GM12891 (cell line): ENCODE results near the gene ARHGAP20. TPM values are rescaled to one million over a fixed set of nuclear protein-coding genes. Genes with fewer than 3 reads are reported as not detected.

ENCODE experiments used
- DNase-seq: peaks from one replicate; pipeline ENCODE4 v3.0.0; 2011; ENCODE audit warnings: low spot score; ENCODE audit not compliant: insufficient read length
- FAIRE-seq: peaks from 2 replicates; lab custom pipeline; 2011; peaks lifted over from hg19 to GRCh38; lab: Jason Lieb, UNC
- PAX5 ChIP-seq: IDR thresholded peaks from 2 replicates; pipeline ENCODE4 v1.6.1; 2011; ENCODE audit warnings: low read length, moderate library complexity, mild to moderate bottlenecking; ENCODE audit not compliant: insufficient read depth, severe bottlenecking
- POLR2A ChIP-seq: IDR thresholded peaks from 2 replicates; pipeline ENCODE4 v1.6.1; 2011; ENCODE audit warnings: low read depth, low read length, control low read depth
- POLR2AphosphoS5 ChIP-seq: IDR thresholded peaks from 2 replicates; pipeline ENCODE4 v1.6.1; 2011; ENCODE audit warnings: low read depth, low read length, control low read depth
- POU2F2 ChIP-seq: IDR thresholded peaks from 2 replicates; pipeline ENCODE4 v1.6.1; 2011; ENCODE audit warnings: low read depth, mild to moderate bottlenecking, control low read depth, low read length, moderate library complexity
- SPI1 ChIP-seq: IDR thresholded peaks from 2 replicates; pipeline ENCODE4 v1.6.1; 2011; ENCODE audit warnings: low read depth, low read length, control low read depth
- TAF1 ChIP-seq: IDR thresholded peaks from 2 replicates; pipeline ENCODE4 v1.6.1; 2011; ENCODE audit warnings: low read depth, low read length, control low read depth
- polyA plus RNA-seq: library from polyadenylated mRNA; unstranded; fragments of >200 nt; gene quantifications from one replicate; pipeline ENCODE4 v1.2.1, GENCODE V29; 2012; ENCODE audit warnings: low read depth, missing spikeins, inconsistent platforms; ENCODE audit not compliant: missing spikeins

Gene ARHGAP20, protein sequence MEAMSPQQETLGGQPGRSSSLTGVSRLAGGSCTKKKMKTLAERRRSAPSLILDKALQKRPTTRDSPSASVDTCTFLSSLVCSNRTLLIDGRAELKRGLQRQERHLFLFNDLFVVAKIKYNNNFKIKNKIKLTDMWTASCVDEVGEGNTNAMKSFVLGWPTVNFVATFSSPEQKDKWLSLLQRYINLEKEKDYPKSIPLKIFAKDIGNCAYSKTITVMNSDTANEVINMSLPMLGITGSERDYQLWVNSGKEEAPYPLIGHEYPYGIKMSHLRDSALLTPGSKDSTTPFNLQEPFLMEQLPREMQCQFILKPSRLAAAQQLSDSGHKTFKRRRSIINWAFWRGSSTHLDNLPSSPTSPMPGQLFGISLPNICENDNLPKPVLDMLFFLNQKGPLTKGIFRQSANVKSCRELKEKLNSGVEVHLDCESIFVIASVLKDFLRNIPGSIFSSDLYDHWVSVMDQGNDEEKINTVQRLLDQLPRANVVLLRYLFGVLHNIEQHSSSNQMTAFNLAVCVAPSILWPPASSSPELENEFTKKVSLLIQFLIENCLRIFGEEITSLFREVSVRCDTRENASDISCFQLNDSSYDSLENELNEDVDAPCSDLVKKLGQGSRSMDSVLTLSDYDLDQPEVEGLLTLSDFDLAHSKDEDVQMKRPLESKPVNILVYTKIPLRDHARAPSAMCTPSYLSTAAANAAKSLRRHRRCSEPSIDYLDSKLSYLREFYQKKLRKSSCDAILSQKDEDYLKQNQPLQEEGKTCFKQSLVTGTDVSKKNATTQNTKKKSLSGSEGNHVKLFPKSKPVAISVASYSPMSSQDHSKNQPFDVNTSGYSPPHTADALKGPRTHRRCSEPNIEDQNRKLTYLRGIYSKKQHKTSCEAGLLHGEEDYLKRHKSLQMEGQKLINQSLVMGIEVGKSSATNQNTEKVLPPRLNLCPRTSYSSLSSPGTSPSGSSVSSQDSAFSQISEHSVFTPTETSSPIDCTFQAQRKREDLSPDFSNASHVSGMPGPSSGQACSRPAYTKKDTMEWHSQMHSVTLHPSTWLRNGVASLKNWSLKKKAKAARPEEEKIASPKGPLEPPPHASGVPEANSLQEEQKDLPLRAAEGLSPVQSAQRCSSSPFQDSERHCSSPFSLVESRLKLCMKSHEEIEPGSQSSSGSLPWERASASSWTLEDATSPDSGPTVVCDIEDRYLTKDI
- 0.01 TPM for polyA plus RNA-seq

DNA sequence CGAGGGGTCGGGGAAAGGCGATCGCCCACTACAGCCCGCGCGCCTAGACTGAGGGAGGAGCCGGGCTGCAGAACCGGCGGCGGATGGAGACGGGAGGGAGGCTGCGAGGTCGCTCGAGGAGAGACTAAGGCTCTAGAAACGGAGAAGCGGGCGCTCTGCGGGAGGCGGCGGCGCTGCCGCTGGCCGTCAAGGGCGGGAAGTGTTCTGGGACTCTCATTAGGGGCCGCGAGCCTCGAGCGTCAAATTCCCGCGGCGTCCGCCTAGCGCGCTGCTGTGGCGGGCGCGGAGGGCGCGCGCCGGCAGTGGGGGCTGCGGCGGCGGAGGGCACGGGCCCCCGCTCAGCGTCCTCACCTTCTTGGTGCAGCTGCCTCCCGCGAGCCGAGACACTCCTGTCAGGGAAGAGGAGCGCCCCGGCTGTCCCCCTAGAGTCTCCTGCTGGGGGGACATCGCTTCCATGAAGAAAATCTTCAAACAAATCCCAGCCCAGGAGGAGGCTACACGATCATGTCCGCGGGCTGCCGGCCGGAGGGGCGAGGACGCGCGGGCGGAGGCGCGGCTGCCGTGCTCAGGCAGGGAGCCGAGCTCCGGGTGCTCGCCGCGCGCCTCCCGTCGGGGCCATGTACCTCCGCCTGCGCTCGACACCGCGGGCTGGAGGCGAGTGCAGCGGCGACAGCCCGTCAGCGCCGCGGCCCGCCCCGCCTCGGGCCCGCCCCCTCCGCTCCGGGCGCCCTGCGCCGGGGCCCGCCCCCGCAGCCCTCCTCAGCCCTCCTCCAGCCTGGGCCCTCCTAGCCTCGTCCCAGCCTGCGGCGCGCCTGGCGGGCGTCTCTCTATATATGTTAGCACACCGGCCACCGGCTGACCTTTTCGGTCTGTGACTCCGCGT is at the start of gene ARHGAP20:
Gene ARHGAP20, minus strand, starts transcription at position 662 of the 883 bp plus-strand sequence. Its CDS starts 206 bp downstream, at position 456.
- FAIRE-seq: no peak
- peak; percentile 63 for DNase-seq
- TF ChIP-seq PAX5: no peak
- TF ChIP-seq POU2F2: no peak
- TF ChIP-seq POLR2A: no peak
- no peak for TF ChIP-seq POLR2AphosphoS5
- no peak for TF ChIP-seq TAF1
- no peak for TF ChIP-seq SPI1

DNA sequence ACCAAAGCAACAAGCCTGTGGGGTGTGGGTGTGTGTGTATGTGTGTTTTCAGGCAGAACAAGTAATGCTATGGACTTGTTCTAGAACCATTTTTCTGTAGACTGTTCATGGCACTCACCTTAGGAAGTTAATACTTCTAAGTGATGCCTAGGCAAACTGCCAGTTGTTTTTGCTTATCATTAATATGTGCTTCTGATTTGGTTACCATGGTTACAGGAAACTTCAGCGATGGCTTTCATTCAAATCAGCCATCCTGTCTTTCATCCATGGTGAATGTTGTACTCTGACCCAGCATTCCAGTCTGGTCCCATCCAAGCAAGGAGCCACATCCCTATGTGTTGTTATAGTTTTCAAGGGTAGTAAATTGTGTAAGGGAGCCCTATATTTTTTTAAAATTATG is 49.8 kb upstream of the ARHGAP20 start:
- no peak for DNase-seq
- no peak for FAIRE-seq
- TF ChIP-seq POU2F2: no peak
- no peak for TF ChIP-seq POLR2A
- TF ChIP-seq PAX5: no peak
- no peak for TF ChIP-seq SPI1
- no peak for TF ChIP-seq TAF1
- TF ChIP-seq POLR2AphosphoS5: no peak

DNA sequence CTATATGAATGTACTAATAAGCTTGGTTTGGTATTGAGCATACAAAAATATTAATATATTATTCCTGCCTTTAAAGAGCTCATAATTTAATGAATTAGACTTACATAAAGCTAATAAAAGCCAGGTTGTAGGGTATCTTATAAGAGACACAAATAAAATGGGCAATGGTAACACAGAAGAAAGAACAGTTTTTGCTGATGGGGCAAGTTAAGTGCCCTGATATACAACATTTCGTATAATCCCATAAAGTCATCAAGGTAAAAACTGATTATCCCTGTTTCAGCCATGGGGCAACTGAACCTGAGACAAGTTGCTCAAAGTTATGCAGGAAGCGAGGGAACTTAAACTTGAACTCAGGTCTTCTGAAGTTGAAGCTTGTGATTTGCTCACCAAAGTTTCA is 48.9 kb upstream of the ARHGAP20 start:
- DNase-seq (no peak), FAIRE-seq (no peak)
- TF ChIP-seq SPI1 (no peak), POU2F2 (no peak), PAX5 (no peak)

DNA sequence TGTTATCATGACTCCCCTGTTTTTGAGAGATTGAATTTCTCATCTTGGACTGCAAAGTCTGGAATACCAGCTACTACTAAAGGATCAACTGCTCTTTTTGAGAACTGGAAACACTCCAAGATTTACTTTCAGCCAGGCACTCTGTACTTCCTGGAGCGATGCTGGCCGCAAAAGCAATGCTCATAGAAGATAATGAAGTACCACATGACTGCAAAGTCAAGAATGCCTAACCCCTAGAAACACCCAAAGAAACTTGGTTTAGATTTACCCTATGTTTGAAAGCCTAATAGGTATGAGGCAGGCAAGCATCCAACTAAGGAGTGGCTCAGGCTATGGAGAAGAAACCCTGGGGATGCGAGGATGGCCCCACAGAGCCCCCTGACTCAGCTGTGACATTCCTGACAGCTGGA is 47.7 kb upstream of the ARHGAP20 start:
- DNase-seq (no peak), FAIRE-seq (no peak)
- no peak for TF ChIP-seq SPI1
- TF ChIP-seq POLR2AphosphoS5: no peak

DNA sequence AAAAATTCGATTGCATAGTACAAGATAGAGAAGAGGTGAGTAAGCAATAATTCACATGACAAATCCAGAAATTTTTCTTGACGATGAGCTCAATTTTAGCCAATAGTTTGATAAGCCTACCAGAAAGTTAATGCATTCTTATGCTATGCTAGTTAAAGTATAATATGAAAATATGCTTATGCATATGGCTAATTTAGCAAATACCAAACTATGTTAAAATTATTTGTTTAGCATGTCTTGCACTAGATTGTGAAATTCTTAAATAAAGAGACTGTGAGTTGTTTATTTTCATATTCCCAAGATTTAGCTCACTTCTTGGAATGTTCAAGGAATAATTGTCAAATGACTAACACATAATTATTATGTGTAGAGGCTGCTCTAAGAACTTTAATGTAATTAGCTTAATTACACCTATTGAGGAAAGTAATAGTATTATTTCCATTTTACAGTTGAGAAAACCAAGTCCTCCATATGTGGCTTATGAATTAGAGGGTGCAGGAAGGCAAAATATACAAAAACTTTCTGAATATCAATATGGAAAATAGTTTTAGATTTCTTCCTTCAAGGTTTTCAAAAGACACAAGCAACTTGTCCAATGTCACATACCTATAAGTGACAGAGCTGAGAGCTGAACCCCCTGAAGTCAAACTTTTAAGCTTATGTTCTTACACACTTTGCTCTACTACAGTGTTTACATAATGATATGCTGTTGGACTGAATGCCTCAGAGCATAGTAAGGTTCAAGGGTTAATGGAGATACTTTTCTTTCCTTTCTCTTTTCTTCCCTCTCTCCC is 45.9 kb upstream of the ARHGAP20 start:
- DNase-seq (no peak), FAIRE-seq (no peak)
- TF ChIP-seq PAX5 (no peak), POLR2AphosphoS5 (no peak), TAF1 (no peak), POU2F2 (no peak), POLR2A (no peak), SPI1 (no peak)

DNA sequence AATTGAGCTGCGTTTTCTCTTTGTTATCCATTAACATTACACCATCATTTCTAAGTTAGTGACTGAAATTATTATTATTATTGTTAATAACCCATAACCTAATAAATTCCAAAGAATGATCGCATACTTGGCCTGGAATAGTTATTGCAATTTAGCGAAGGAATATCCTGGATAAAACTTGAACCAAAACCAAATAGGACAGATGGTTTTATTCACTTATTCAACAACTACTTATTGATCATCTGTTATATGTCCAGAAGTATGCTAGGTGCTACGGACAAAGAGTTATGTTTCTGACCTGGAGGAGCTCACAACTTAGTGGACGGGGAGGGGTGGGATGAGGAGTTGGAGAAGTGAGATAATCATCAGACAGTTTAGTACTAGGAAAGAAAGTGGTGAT is 44.8 kb upstream of the ARHGAP20 start:
- TF ChIP-seq POLR2A: no peak
- TF ChIP-seq POU2F2: no peak
- TF ChIP-seq TAF1: no peak
- no peak for TF ChIP-seq POLR2AphosphoS5
- TF ChIP-seq SPI1: no peak
- no peak for TF ChIP-seq PAX5
- FAIRE-seq: no peak
- DNase-seq: no peak

DNA sequence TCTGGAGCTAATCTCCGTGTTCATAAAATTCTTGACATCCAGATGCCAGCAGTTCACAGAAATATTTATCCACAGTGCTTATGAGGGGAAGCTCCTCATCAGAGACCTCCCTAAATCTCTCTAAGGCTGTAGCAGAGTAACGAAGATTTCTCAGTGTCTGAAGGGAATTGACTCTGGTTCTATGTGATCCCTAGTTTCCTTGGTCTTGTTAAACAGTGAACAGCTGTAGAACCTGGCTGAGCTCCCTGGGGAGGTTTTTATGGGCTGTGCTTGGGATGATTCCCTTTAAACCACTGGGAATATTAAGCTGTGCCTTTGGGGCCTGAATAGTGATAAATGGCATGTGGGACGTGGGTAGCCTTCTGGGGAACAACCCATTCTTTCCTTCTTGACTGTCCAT is 43.7 kb upstream of the ARHGAP20 start:
- FAIRE-seq: no peak
- DNase-seq: no peak
- TF ChIP-seq POLR2AphosphoS5 (no peak), POLR2A (no peak), POU2F2 (no peak), PAX5 (no peak), SPI1 (no peak), TAF1 (no peak)

DNA sequence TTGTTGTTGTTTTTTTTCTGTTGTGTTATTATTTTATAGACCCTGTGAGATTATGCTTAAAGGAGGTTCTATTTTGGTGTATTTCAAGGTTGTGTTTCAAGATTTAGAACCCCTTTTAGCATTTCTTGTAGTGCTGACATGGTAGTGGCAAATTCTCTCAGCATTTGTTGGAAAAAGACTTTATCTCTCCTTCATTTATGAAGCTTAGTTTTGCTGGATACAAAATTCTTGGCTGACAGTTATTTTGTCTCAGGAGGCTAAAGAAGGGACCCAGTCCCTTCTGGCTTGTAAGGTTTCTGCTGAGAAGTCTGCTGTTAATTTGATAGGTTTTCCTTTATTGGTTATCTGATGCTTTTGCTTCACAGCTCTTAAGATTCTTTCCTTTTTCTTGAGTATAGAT is 40.7 kb upstream of the ARHGAP20 start:
- no peak for FAIRE-seq
- TF ChIP-seq POU2F2 (no peak), POLR2AphosphoS5 (no peak), TAF1 (no peak), PAX5 (no peak), POLR2A (no peak), SPI1 (no peak)
- DNase-seq: no peak
